HEK293 (cell line): Measurements from ENCODE around the gene CHMP4A.

Source experiments
- GLIS2 ChIP-seq: fragments of 450-650 bp; formaldehyde crosslinking; IDR thresholded peaks from 2 replicates; pipeline ENCODE4 v1.5.1; 2016; ENCODE audit warnings: missing biosample characterization, missing genetic modification characterization
- HOXA7 ChIP-seq: sonication (generic); formaldehyde crosslinking; IDR thresholded peaks from 2 replicates; pipeline ENCODE4 v1.8.1; 2022; ENCODE audit warnings: missing genetic modification reagents, borderline replicate concordance
- KLF7 ChIP-seq: fragments of 450-650 bp; formaldehyde crosslinking; IDR thresholded peaks from 2 replicates; pipeline ENCODE4 v1.5.1; 2016; ENCODE audit warnings: missing biosample characterization, missing genetic modification characterization, borderline replicate concordance
- KLF8 ChIP-seq: fragments of 450-650 bp; formaldehyde crosslinking; IDR thresholded peaks from 2 replicates; pipeline ENCODE4 v1.5.1; 2016; ENCODE audit warnings: missing biosample characterization, missing genetic modification characterization
- PRDM6 ChIP-seq: fragments of 450-650 bp; formaldehyde crosslinking; IDR thresholded peaks from 2 replicates; pipeline ENCODE4 v1.5.1; 2017; ENCODE audit warnings: missing biosample characterization, missing genetic modification characterization
- ZBTB20 ChIP-seq: fragments of 450-650 bp; formaldehyde crosslinking; IDR thresholded peaks from 2 replicates; pipeline ENCODE4 v1.5.1; 2016; ENCODE audit warnings: missing biosample characterization, missing genetic modification characterization
- ZIC2 ChIP-seq: fragments of 450-650 bp; formaldehyde crosslinking; IDR thresholded peaks from 2 replicates; pipeline ENCODE4 v1.5.1; 2016; ENCODE audit warnings: missing biosample characterization, missing genetic modification characterization
- ZNF10 ChIP-seq: fragments of 450-650 bp; formaldehyde crosslinking; IDR thresholded peaks from 2 replicates; pipeline ENCODE4 v1.5.1; 2017; ENCODE audit warnings: missing biosample characterization, missing genetic modification characterization
- ZNF138 ChIP-seq: fragments of 450-650 bp; formaldehyde crosslinking; IDR thresholded peaks from 2 replicates; pipeline ENCODE4 v1.5.1; 2016; ENCODE audit warnings: missing biosample characterization, missing genetic modification characterization, borderline replicate concordance
- ZNF146 ChIP-seq: fragments of 450-650 bp; formaldehyde crosslinking; IDR thresholded peaks from 2 replicates; pipeline ENCODE4 v1.5.1; 2016; ENCODE audit warnings: missing biosample characterization, missing genetic modification characterization
- ZNF2 ChIP-seq: fragments of 450-650 bp; formaldehyde crosslinking; IDR thresholded peaks from 2 replicates; pipeline ENCODE4 v1.5.1; 2016; ENCODE audit warnings: missing biosample characterization, missing genetic modification characterization
- ZNF211 ChIP-seq: fragments of 450-650 bp; formaldehyde crosslinking; IDR thresholded peaks from 2 replicates; pipeline ENCODE4 v1.5.1; 2016; ENCODE audit warnings: low read depth, missing biosample characterization, missing genetic modification characterization
- ZNF274 ChIP-seq, 2 experiments: fragments of 200-500 bp in 1 of 2; fragments of 450-650 bp in 1 of 2; sonication (Bioruptor generic) in 1 of 2; formaldehyde crosslinking in 1 of 2; IDR thresholded peaks; 2 replicates each; pipeline versions ENCODE4 v1.5.1 to v1.6.1; 2014 to 2016; ENCODE audit warnings: borderline replicate concordance in 1 of 2, inconsistent platforms in 1 of 2, low read length in 1 of 2, missing biosample characterization in 1 of 2, missing genetic modification characterization in 1 of 2
- ZNF354C ChIP-seq: fragments of 450-650 bp; formaldehyde crosslinking; IDR thresholded peaks from 2 replicates; pipeline ENCODE4 v1.5.1; 2016; ENCODE audit warnings: missing biosample characterization, missing genetic modification characterization, low read depth, borderline replicate concordance
- ZNF391 ChIP-seq: fragments of 450-650 bp; formaldehyde crosslinking; IDR thresholded peaks from 2 replicates; pipeline ENCODE4 v1.5.1; 2016; ENCODE audit warnings: low read depth, missing biosample characterization, missing genetic modification characterization, borderline replicate concordance
- ZNF449 ChIP-seq: fragments of 450-650 bp; formaldehyde crosslinking; IDR thresholded peaks from 2 replicates; pipeline ENCODE4 v1.5.1; 2017; ENCODE audit warnings: missing biosample characterization, mild to moderate bottlenecking, missing genetic modification characterization, moderate library complexity
- ZNF514 ChIP-seq: fragments of 450-650 bp; formaldehyde crosslinking; IDR thresholded peaks from 2 replicates; pipeline ENCODE4 v1.5.1; 2016; ENCODE audit warnings: missing biosample characterization, missing genetic modification characterization
- ZNF521 ChIP-seq: fragments of 450-650 bp; formaldehyde crosslinking; IDR thresholded peaks from 2 replicates; pipeline ENCODE4 v1.5.1; 2017; ENCODE audit warnings: missing biosample characterization, mild to moderate bottlenecking, missing genetic modification characterization
- ZNF596 ChIP-seq: fragments of 450-650 bp; IDR thresholded peaks from 2 replicates; pipeline ENCODE4 v1.5.0; 2018; ENCODE audit warnings: missing biosample characterization, mild to moderate bottlenecking, missing genetic modification characterization, moderate library complexity
- ZNF639 ChIP-seq: fragments of 450-650 bp; formaldehyde crosslinking; IDR thresholded peaks from 2 replicates; pipeline ENCODE4 v1.5.1; 2016; ENCODE audit warnings: missing biosample characterization, missing genetic modification characterization
- ZNF692 ChIP-seq: fragments of 450-650 bp; formaldehyde crosslinking; IDR thresholded peaks from 2 replicates; pipeline ENCODE4 v1.5.1; 2016; ENCODE audit warnings: missing biosample characterization, missing genetic modification characterization
- ZNF76 ChIP-seq: fragments of 450-650 bp; formaldehyde crosslinking; IDR thresholded peaks from 2 replicates; pipeline ENCODE4; 2016; ENCODE audit warnings: low read depth, missing biosample characterization, missing genetic modification characterization, borderline replicate concordance
- ZNF843 ChIP-seq: fragments of 450-650 bp; formaldehyde crosslinking; IDR thresholded peaks from 2 replicates; pipeline ENCODE4 v1.5.1; 2016; ENCODE audit warnings: missing biosample characterization, missing genetic modification characterization
- ZXDB ChIP-seq: fragments of 450-650 bp; formaldehyde crosslinking; IDR thresholded peaks from 2 replicates; pipeline ENCODE4 v1.5.1; 2016; ENCODE audit warnings: missing biosample characterization, missing genetic modification characterization
- TF ChIP-seq, protein P1 (sequence below): fragments of 450-650 bp; formaldehyde crosslinking; IDR thresholded peaks from 2 replicates; pipeline ENCODE4 v1.5.1; 2016; ENCODE audit warnings: missing biosample characterization, missing genetic modification characterization
- TF ChIP-seq, protein P2 (sequence below): fragments of 450-650 bp; formaldehyde crosslinking; IDR thresholded peaks from 2 replicates; pipeline ENCODE4 v1.5.1; 2016; ENCODE audit warnings: missing biosample characterization, missing genetic modification characterization

The CHMP4A gene

DNA sequence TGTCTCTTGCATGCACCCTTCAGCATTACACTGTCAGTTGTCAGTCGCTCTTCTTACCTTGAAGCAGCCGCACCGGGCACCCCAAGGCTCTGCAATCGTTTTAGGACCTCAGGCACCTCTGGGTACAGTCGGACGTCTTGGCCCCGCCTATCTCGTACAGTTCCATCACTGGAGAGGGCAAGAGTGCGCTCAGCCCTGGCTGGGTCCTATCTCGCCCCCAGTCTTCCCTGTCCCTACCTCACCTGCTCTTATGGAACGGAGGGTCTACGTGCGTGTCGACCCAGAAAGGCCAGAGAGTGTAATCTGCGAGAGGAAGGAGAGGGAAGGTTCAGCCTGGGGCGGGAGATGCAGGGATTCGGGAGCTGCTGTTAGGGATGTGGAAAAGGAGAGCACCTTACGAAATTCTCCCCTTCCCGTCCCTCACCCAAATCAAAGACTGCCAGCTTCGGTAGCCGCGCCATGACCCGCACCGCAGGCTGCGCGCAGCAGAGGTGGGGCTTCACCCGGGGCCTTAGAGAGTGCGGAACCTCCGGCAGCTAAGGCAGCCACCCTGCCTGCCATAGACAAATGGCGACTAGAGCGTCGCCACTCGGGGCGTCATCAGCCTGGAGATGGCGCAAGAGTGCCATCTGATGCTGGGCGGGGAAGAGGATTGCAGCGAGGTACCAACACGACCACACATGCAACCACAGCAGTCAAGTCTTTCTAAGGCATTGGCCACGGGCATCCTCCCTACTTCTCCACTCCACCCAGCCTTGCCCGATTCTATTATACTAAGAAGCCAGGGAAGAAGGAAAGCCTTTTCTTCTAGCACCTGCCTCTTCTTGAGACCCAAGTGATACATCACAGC lies 2.4 kb upstream of the CHMP4A start, which contains the start of gene MDP1 (continued):
- peak; percentile 68; the same call in 1 of the 2 replicates for TF ChIP-seq ZNF449
- TF ChIP-seq ZNF521 (tag by site-specific recombination): no peak
- TF ChIP-seq ZNF391 (tag by site-specific recombination): no peak
- peak; percentile 82; the same call in 1 of the 2 replicates for TF ChIP-seq ZNF692 (tag by site-specific recombination)
- TF ChIP-seq, protein P1, sequence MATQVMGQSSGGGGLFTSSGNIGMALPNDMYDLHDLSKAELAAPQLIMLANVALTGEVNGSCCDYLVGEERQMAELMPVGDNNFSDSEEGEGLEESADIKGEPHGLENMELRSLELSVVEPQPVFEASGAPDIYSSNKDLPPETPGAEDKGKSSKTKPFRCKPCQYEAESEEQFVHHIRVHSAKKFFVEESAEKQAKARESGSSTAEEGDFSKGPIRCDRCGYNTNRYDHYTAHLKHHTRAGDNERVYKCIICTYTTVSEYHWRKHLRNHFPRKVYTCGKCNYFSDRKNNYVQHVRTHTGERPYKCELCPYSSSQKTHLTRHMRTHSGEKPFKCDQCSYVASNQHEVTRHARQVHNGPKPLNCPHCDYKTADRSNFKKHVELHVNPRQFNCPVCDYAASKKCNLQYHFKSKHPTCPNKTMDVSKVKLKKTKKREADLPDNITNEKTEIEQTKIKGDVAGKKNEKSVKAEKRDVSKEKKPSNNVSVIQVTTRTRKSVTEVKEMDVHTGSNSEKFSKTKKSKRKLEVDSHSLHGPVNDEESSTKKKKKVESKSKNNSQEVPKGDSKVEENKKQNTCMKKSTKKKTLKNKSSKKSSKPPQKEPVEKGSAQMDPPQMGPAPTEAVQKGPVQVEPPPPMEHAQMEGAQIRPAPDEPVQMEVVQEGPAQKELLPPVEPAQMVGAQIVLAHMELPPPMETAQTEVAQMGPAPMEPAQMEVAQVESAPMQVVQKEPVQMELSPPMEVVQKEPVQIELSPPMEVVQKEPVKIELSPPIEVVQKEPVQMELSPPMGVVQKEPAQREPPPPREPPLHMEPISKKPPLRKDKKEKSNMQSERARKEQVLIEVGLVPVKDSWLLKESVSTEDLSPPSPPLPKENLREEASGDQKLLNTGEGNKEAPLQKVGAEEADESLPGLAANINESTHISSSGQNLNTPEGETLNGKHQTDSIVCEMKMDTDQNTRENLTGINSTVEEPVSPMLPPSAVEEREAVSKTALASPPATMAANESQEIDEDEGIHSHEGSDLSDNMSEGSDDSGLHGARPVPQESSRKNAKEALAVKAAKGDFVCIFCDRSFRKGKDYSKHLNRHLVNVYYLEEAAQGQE: no peak; the same call in 1 of the 2 replicates
- no peak for TF ChIP-seq HOXA7
- TF ChIP-seq GLIS2 (tag by site-specific recombination): no peak
- 0 out of 2 replicates have a peak, but pooled peaks have one; percentile 8 for TF ChIP-seq ZIC2
- TF ChIP-seq ZXDB (tag by site-specific recombination): peak; percentile 85; the same call in 1 of the 2 replicates
- TF ChIP-seq ZNF146 (tag by site-specific recombination): no peak
- TF ChIP-seq ZNF596 (tag by site-specific recombination): no peak
- peak; percentile 41; the same call in 1 of the 2 replicates for TF ChIP-seq ZNF76 (tag by site-specific recombination)
- TF ChIP-seq, protein P2, sequence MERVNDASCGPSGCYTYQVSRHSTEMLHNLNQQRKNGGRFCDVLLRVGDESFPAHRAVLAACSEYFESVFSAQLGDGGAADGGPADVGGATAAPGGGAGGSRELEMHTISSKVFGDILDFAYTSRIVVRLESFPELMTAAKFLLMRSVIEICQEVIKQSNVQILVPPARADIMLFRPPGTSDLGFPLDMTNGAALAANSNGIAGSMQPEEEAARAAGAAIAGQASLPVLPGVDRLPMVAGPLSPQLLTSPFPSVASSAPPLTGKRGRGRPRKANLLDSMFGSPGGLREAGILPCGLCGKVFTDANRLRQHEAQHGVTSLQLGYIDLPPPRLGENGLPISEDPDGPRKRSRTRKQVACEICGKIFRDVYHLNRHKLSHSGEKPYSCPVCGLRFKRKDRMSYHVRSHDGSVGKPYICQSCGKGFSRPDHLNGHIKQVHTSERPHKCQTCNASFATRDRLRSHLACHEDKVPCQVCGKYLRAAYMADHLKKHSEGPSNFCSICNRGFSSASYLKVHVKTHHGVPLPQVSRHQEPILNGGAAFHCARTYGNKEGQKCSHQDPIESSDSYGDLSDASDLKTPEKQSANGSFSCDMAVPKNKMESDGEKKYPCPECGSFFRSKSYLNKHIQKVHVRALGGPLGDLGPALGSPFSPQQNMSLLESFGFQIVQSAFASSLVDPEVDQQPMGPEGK: peak; percentile 53
- peak; percentile 47; the same call in 1 of the 2 replicates for TF ChIP-seq ZNF10
- no peak for TF ChIP-seq ZNF211 (tag by site-specific recombination)
- no peak for TF ChIP-seq ZNF354C (tag by site-specific recombination)
- TF ChIP-seq ZNF843 (tag by site-specific recombination): peak; percentile 25; the same call in 1 of the 2 replicates
- no peak for TF ChIP-seq ZNF274 (IDR thresholded peaks at IDR 0.05; ENCODE audit: low read length)
- TF ChIP-seq ZNF274 (tag by site-specific recombination; IDR thresholded peaks at IDR 0.05; ENCODE audit: borderline replicate concordance): no peak
- no peak for TF ChIP-seq ZNF514
- TF ChIP-seq ZNF639: peak; percentile 81
- no peak for TF ChIP-seq ZNF138 (tag by site-specific recombination)
- TF ChIP-seq KLF7 (tag by site-specific recombination): 0 out of 2 replicates have a peak, but pooled peaks have one; percentile 55
- TF ChIP-seq ZNF2 (tag by site-specific recombination): peak; percentile 75
- TF ChIP-seq KLF8 (tag by site-specific recombination): peak; percentile 98
- TF ChIP-seq PRDM6: no peak
- peak; percentile 60; the same call in 1 of the 2 replicates for TF ChIP-seq ZBTB20
